WTC11 (cell line): ENCODE measurements around the gene DPYSL4. TPM values are rescaled to one million over a fixed set of nuclear protein-coding genes. Genes with fewer than 3 reads are reported as not detected.

Experiments
- ATAC-seq: fragments of 200-7000 bp; cut with Tn5 transposase; 2 replicates; pipeline ENCODE4 v1.10.0; 2021; ENCODE audit warnings: mild to moderate bottlenecking, moderate library complexity
- CTCF ChIA-PET: fragments of 300-600 bp; sonication (Branson Sonifier 250); formaldehyde crosslinking; loops from one replicate; lab custom pipeline; 2021; ENCODE audit warnings: antibody characterized with exemption; lab: Charles Lee
- POLR2A ChIA-PET: fragments of 350-600 bp; sonication (Branson Sonifier 250); formaldehyde crosslinking; loops from one replicate; lab custom pipeline; 2021; ENCODE audit warnings: antibody characterized with exemption; lab: Charles Lee
- DNase-seq: peaks from one replicate; pipeline ENCODE4 v3.0.0; 2021; ENCODE audit warnings: low spot score
- H3K27ac Mint-ChIP-seq: 2 replicates; pipeline ENCODE4 v1.8.0; 2021; ENCODE audit warnings: mixed read lengths
- H3K27me3 Mint-ChIP-seq: 2 replicates; pipeline ENCODE4 v1.8.0; 2021; ENCODE audit warnings: low read depth, mild to moderate bottlenecking, moderate library complexity, mixed read lengths
- H3K36me3 Mint-ChIP-seq: 2 replicates; pipeline ENCODE4 v1.8.0; 2021; ENCODE audit warnings: mixed read lengths
- H3K4me1 Mint-ChIP-seq: 2 replicates; pipeline ENCODE4 v1.8.0; 2022; ENCODE audit warnings: mixed read lengths
- H3K4me3 Mint-ChIP-seq: 2 replicates; pipeline ENCODE4 v1.8.0; 2021; ENCODE audit warnings: mild to moderate bottlenecking, moderate library complexity, mixed read lengths
- H3K9me3 Mint-ChIP-seq: 2 replicates; pipeline ENCODE4 v1.8.0; 2021; ENCODE audit warnings: mixed read lengths
- AR ChIP-seq: fragments of 250-450 bp; sonication (Bioruptor Pico); IDR thresholded peaks from 2 replicates; pipeline ENCODE4 v1.9.0; 2021; ENCODE audit warnings: mild to moderate bottlenecking
- ATF3 ChIP-seq: sonication (generic); formaldehyde crosslinking; conservative IDR thresholded peaks from 2 replicates; pipeline ENCODE4 v1.8.1; 2022; ENCODE audit warnings: mild to moderate bottlenecking, missing genetic modification reagents
- CDX4 ChIP-seq: fragments of 250-450 bp; sonication (Bioruptor Pico); IDR thresholded peaks from 2 replicates; pipeline ENCODE4 v1.9.0; 2021; ENCODE audit warnings: moderate library complexity, mild to moderate bottlenecking, inconsistent platforms, borderline replicate concordance
- CREB1 ChIP-seq: sonication (generic); formaldehyde crosslinking; IDR thresholded peaks from 2 replicates; pipeline ENCODE4 v1.8.0; 2023; ENCODE audit warnings: mild to moderate bottlenecking, missing genetic modification reagents
- CREM ChIP-seq: sonication (generic); formaldehyde crosslinking; IDR thresholded peaks from 2 replicates; pipeline ENCODE4 v1.8.1; 2022; ENCODE audit warnings: mild to moderate bottlenecking, missing genetic modification reagents, moderate library complexity
- E2F5 ChIP-seq: sonication (generic); formaldehyde crosslinking; IDR thresholded peaks from 2 replicates; pipeline ENCODE4 v1.8.1; 2022; ENCODE audit warnings: mild to moderate bottlenecking, moderate library complexity, missing genetic modification reagents
- ESRRA ChIP-seq: sonication (generic); formaldehyde crosslinking; IDR thresholded peaks from 2 replicates; pipeline ENCODE4 v1.8.1; 2022; ENCODE audit warnings: mild to moderate bottlenecking, missing genetic modification reagents, borderline replicate concordance
- GABPB1 ChIP-seq: sonication (generic); formaldehyde crosslinking; IDR thresholded peaks from 2 replicates; pipeline ENCODE4 v1.8.1; 2023; ENCODE audit warnings: mild to moderate bottlenecking, missing genetic modification reagents
- HMGA2 ChIP-seq: fragments of 250-450 bp; sonication (Bioruptor Pico); IDR thresholded peaks from 2 replicates; pipeline ENCODE4 v1.4.0; 2021; ENCODE audit warnings: mild to moderate bottlenecking, moderate library complexity
- IRF1 ChIP-seq: sonication (generic); formaldehyde crosslinking; IDR thresholded peaks from 2 replicates; pipeline ENCODE4 v1.8.0; 2023; ENCODE audit warnings: missing genetic modification reagents
- MAX ChIP-seq: sonication (generic); formaldehyde crosslinking; IDR thresholded peaks from 2 replicates; pipeline ENCODE4 v1.8.0; 2022; ENCODE audit warnings: mild to moderate bottlenecking, missing genetic modification reagents
- MLX ChIP-seq: sonication (generic); formaldehyde crosslinking; IDR thresholded peaks from 2 replicates; pipeline ENCODE4 v1.8.1; 2023; ENCODE audit warnings: mild to moderate bottlenecking, missing genetic modification reagents, moderate library complexity
- NR1H2 ChIP-seq: sonication (generic); formaldehyde crosslinking; IDR thresholded peaks from 2 replicates; pipeline ENCODE4 v1.9.0; 2021; ENCODE audit warnings: mild to moderate bottlenecking, moderate library complexity, missing genetic modification reagents
- NR3C1 ChIP-seq: sonication (generic); formaldehyde crosslinking; conservative IDR thresholded peaks from 2 replicates; pipeline ENCODE4 v1.8.1; 2023; ENCODE audit warnings: low read depth, mild to moderate bottlenecking, missing genetic modification reagents
- PREB ChIP-seq: sonication (generic); formaldehyde crosslinking; IDR thresholded peaks from 2 replicates; pipeline ENCODE4 v1.8.1; 2022; ENCODE audit warnings: mild to moderate bottlenecking, missing genetic modification reagents, moderate library complexity, borderline replicate concordance
- PRRX2 ChIP-seq: fragments of 250-450 bp; sonication (Bioruptor Pico); IDR thresholded peaks from 2 replicates; pipeline ENCODE4 v1.8.0; 2021; ENCODE audit warnings: mild to moderate bottlenecking
- SMAD3 ChIP-seq: sonication (generic); formaldehyde crosslinking; IDR thresholded peaks from 2 replicates; pipeline ENCODE4 v1.8.0; 2022; ENCODE audit warnings: missing genetic modification reagents, mild to moderate bottlenecking, borderline replicate concordance
- SOX15 ChIP-seq: fragments of 250-450 bp; sonication (Bioruptor Pico); IDR thresholded peaks from 2 replicates; pipeline ENCODE4 v1.9.0; 2021; ENCODE audit warnings: mild to moderate bottlenecking
- ZBTB43 ChIP-seq: sonication (generic); formaldehyde crosslinking; IDR thresholded peaks from 2 replicates; pipeline ENCODE4 v1.8.1; 2023; ENCODE audit warnings: mild to moderate bottlenecking, missing genetic modification reagents
- ZNF532 ChIP-seq: fragments of 250-450 bp; sonication (Bioruptor Pico); IDR thresholded peaks from 2 replicates; pipeline ENCODE4 v1.9.0; 2021; ENCODE audit warnings: mild to moderate bottlenecking, borderline replicate concordance
- total RNA-seq: library from RNA; stranded (reverse); gene quantifications from 3 replicates; pipeline ENCODE4 v1.2.3, GENCODE V29; 2021

DPYSL4 gene
- total RNA-seq, 1 experiment from 2014 or later, result 17.0 TPM

- DNase-seq, result no peak
- TF ChIP-seq GABPB1, result no peak
- no peak for TF ChIP-seq CDX4 (CRISPR knock-in tag)
- no peak for TF ChIP-seq NR3C1 (CRISPR knock-in tag)
- no peak for TF ChIP-seq ZNF532 (CRISPR knock-in tag)
- Mint-ChIP-seq H3K4me1 (no peaks in the 10 kb centered on the region), H3K27me3 (no peaks in the 10 kb centered on the region), H3K9me3 (no peaks in the 10 kb centered on the region), H3K27ac (no peak overlapping the region), H3K36me3 (no peaks in the 10 kb centered on the region), H3K4me3 (no peak overlapping the region)
- ChIA-PET POLR2A (interaction anchor here (0.6 kb wide), 1 partner anchor 23 kb away, joined by 3 read pairs; no protein-coding TSS in a partner anchor), CTCF (interaction anchor here (1.0 to 1.2 kb wide), 3 partner anchors 14 to 123 kb away, joined by 3 read pairs; no protein-coding TSS in a partner anchor)
- ATAC-seq, result no peak
Observed at GRCh38 chr10:132237871-132238270, 51.1 kb downstream of the DPYSL4 start.

- ATAC-seq (no peak), DNase-seq (no peak)
- Mint-ChIP-seq H3K27me3 (no peaks in the 10 kb centered on the region), H3K4me1 (no peaks in the 10 kb centered on the region), H3K36me3 (no peaks in the 10 kb centered on the region), H3K4me3 (no peak overlapping the region), H3K9me3 (no peaks in the 10 kb centered on the region), H3K27ac (no peak overlapping the region)
- ChIA-PET POLR2A (no interaction called here), CTCF (no interaction called here)
- TF ChIP-seq E2F5 (no peak), ESRRA (CRISPR knock-in tag) (no peak), HMGA2 (CRISPR knock-in tag) (no peak), CREM (CRISPR knock-in tag) (no peak), ZBTB43 (no peak), MAX (CRISPR knock-in tag) (no peak), SOX15 (CRISPR knock-in tag) (no peak), PRRX2 (CRISPR knock-in tag) (no peak), MLX (CRISPR knock-in tag) (no peak), PREB (CRISPR knock-in tag) (no peak), CREB1 (CRISPR knock-in tag) (no peak), AR (CRISPR knock-in tag) (no peak), GABPB1 (no peak), SMAD3 (CRISPR knock-in tag) (no peak), ATF3 (CRISPR knock-in tag) (no peak), NR1H2 (CRISPR knock-in tag) (no peak), IRF1 (CRISPR knock-in tag) (no peak)
Observed at GRCh38 chr10:132238371-132239125, 51.8 kb downstream of the DPYSL4 start.
